ENCODE measurements around the gene AK9.

DNA sequence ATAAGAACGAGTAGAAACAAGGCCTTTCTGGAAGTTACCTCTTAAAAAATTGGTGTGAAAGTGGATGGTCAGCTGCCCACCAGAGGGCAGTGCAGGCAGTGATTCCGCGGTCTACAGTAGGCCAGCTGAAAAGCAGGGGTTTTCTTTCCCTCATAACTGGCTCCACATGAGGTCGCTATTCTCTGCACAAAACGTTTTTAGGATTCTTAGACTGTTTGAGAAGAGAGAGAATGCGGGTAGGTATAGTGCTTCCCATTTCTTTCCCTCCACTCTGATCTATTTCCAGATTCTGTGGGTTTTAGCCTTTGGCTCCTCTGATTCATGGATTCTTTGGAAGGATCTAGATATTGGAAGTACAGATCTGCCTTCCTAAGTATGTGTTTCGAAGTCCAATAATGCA, 14.3 kb upstream of the AK9 start:
- TF ChIP-seq, protein P1, sequence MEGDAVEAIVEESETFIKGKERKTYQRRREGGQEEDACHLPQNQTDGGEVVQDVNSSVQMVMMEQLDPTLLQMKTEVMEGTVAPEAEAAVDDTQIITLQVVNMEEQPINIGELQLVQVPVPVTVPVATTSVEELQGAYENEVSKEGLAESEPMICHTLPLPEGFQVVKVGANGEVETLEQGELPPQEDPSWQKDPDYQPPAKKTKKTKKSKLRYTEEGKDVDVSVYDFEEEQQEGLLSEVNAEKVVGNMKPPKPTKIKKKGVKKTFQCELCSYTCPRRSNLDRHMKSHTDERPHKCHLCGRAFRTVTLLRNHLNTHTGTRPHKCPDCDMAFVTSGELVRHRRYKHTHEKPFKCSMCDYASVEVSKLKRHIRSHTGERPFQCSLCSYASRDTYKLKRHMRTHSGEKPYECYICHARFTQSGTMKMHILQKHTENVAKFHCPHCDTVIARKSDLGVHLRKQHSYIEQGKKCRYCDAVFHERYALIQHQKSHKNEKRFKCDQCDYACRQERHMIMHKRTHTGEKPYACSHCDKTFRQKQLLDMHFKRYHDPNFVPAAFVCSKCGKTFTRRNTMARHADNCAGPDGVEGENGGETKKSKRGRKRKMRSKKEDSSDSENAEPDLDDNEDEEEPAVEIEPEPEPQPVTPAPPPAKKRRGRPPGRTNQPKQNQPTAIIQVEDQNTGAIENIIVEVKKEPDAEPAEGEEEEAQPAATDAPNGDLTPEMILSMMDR (IDR thresholded peaks at IDR 0.05): peak; percentile 63 to 94 (median 86)
- no peak for TF ChIP-seq POLR2AphosphoS5 (IDR thresholded peaks at IDR 0.05)
